Measurements from ENCODE around the gene CACYBP. TPM values are rescaled to one million over a fixed set of nuclear protein-coding genes. Genes with fewer than 3 reads are reported as not detected.

The CACYBP gene
- polyA plus RNA-seq, 1 donor from 2014 or later: 484 TPM

GRCh38 chr1:175002910-175003517 is 3.3 kb downstream of the CACYBP start:
- TF ChIP-seq EP300 (conservative IDR thresholded peaks at IDR 0.05; ENCODE audit: poor library complexity, severe bottlenecking) (no peak), POLR2AphosphoS5 (IDR thresholded peaks at IDR 0.05) (no peak), EZH2 (IDR thresholded peaks at IDR 0.05; ENCODE audit: borderline replicate concordance, insufficient read depth, low read length, poor library complexity, severe bottlenecking) (no peak), TAF1 (IDR thresholded peaks at IDR 0.05; ENCODE audit: low read depth) (no peak), RAD21 (conservative IDR thresholded peaks at IDR 0.05) (no peak), SMC3 (conservative IDR thresholded peaks at IDR 0.05; ENCODE audit: poor library complexity) (no peak), MXI1 (conservative IDR thresholded peaks at IDR 0.05; ENCODE audit: poor library complexity, severe bottlenecking) (no peak), REST (IDR thresholded peaks at IDR 0.05; ENCODE audit: borderline replicate concordance) (no peak)
- TF ChIP-seq, protein P1, sequence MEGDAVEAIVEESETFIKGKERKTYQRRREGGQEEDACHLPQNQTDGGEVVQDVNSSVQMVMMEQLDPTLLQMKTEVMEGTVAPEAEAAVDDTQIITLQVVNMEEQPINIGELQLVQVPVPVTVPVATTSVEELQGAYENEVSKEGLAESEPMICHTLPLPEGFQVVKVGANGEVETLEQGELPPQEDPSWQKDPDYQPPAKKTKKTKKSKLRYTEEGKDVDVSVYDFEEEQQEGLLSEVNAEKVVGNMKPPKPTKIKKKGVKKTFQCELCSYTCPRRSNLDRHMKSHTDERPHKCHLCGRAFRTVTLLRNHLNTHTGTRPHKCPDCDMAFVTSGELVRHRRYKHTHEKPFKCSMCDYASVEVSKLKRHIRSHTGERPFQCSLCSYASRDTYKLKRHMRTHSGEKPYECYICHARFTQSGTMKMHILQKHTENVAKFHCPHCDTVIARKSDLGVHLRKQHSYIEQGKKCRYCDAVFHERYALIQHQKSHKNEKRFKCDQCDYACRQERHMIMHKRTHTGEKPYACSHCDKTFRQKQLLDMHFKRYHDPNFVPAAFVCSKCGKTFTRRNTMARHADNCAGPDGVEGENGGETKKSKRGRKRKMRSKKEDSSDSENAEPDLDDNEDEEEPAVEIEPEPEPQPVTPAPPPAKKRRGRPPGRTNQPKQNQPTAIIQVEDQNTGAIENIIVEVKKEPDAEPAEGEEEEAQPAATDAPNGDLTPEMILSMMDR (IDR thresholded peaks at IDR 0.05; ENCODE audit: poor library complexity, severe bottlenecking): no peak
- Histone ChIP-seq H3K4me3 (ENCODE audit: low read length) (no peak overlapping the region), H3K27ac (ENCODE audit: low read length) (no peak overlapping the region), H4K20me1 (ENCODE audit: insufficient read depth) (peaks cover 3% of the 10 kb centered on the region), H3K79me2 (replicated peaks; ENCODE audit: insufficient read depth, low read length) (peaks cover 43% of the 10 kb centered on the region), H3K36me3 (ENCODE audit: insufficient read depth, low read length) (no peaks in the 10 kb centered on the region), H3F3A (ENCODE audit: insufficient read depth, low read length, poor library complexity, severe bottlenecking) (peaks cover 3% of the 10 kb centered on the region), H3K27me3 (ENCODE audit: insufficient read depth, low read depth, low read length) (no peaks in the 10 kb centered on the region), H3K9ac (ENCODE audit: low read length) (no peak overlapping the region), H3K9me3 (ENCODE audit: low read length) (no peaks in the 10 kb centered on the region), H3K9me2 (ENCODE audit: insufficient read depth, low read length) (no peaks in the 10 kb centered on the region), H3K4me2 (ENCODE audit: low read length) (no peak overlapping the region), H2AFZ (ENCODE audit: low read depth, low read length) (no peak overlapping the region)

- H2AFZ ChIP-seq (ENCODE audit: low read depth, low read length): no peak overlapping the region
- no peaks in the 10 kb centered on the region for H3K9me2 ChIP-seq (ENCODE audit: insufficient read depth, low read length)
- no peaks in the 10 kb centered on the region for H3K27me3 ChIP-seq (ENCODE audit: insufficient read depth, low read depth, low read length)
- H3K9me3 ChIP-seq (ENCODE audit: low read length): no peaks in the 10 kb centered on the region
- H3K79me2 ChIP-seq (replicated peaks; ENCODE audit: insufficient read depth, low read length): peaks cover 43% of the 10 kb centered on the region
- H3K36me3 ChIP-seq (ENCODE audit: insufficient read depth, low read length): no peaks in the 10 kb centered on the region
- H3F3A ChIP-seq (ENCODE audit: insufficient read depth, low read length, poor library complexity, severe bottlenecking): peaks cover 3% of the 10 kb centered on the region
- peaks cover 3% of the 10 kb centered on the region for H4K20me1 ChIP-seq (ENCODE audit: insufficient read depth)
- H3K9ac ChIP-seq (ENCODE audit: low read length): no peak overlapping the region
- H3K4me3 ChIP-seq (ENCODE audit: low read length): no peak overlapping the region
- H3K27ac ChIP-seq (ENCODE audit: low read length): no peak overlapping the region
- no peak overlapping the region for H3K4me2 ChIP-seq (ENCODE audit: low read length)
- TF ChIP-seq EP300 (conservative IDR thresholded peaks at IDR 0.05; ENCODE audit: poor library complexity, severe bottlenecking) (no peak), EZH2 (IDR thresholded peaks at IDR 0.05; ENCODE audit: borderline replicate concordance, insufficient read depth, low read length, poor library complexity, severe bottlenecking) (no peak), MXI1 (conservative IDR thresholded peaks at IDR 0.05; ENCODE audit: poor library complexity, severe bottlenecking) (no peak), RAD21 (conservative IDR thresholded peaks at IDR 0.05) (no peak)
Measured at GRCh38 chr1:175003521-175003920, 3.8 kb downstream of the CACYBP start.

All from neural cell (in vitro differentiated cells).